Thyroid gland (tissue), 4 donors: ENCODE results near the gene MSMP.

Experiments used
- POLR2A ChIP-seq, 2 donors: fragments of 450-650 bp; IDR thresholded peaks; one replicate each; pipeline ENCODE4 v1.6.1; 2017; ENCODE audit warnings: antibody characterized with exemption in 2 of 2, mild to moderate bottlenecking in 2 of 2, moderate library complexity in 1 of 2
- TF ChIP-seq, protein P1 (sequence below), 6 experiments: fragments of 200-600 bp in 3 of 6; fragments of 450-650 bp in 3 of 6; sonication (generic) in 3 of 6; IDR thresholded peaks; one replicate each; pipeline ENCODE4 v1.5.1; 2016 to 2019; ENCODE audit warnings: antibody characterized with exemption in 6 of 6, mild to moderate bottlenecking in 2 of 6, inconsistent platforms in 1 of 6, moderate library complexity in 1 of 6

DNA sequence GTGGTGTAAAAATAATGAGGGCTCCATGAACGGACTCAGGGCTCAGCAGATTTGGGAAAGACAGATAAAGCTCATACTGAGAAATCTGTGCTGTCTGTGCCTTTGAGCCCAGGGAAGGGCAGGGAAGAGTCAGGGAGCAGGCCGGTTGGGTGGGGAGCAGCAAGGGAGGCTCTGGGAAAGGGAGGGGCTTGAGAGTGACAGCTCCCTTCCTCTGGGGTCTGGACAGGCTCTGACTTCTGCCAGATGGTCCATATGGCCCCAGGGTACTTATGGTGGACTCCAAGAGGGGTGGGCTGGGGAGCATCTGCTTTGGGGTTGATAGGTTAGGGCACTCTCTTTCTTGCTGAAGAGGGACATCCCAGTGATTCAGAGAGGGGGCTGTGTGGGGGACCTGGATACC lies 39.4 kb upstream of the MSMP start:
- TF ChIP-seq POLR2A (IDR thresholded peaks at IDR 0.05), result no peak
- TF ChIP-seq, protein P1, sequence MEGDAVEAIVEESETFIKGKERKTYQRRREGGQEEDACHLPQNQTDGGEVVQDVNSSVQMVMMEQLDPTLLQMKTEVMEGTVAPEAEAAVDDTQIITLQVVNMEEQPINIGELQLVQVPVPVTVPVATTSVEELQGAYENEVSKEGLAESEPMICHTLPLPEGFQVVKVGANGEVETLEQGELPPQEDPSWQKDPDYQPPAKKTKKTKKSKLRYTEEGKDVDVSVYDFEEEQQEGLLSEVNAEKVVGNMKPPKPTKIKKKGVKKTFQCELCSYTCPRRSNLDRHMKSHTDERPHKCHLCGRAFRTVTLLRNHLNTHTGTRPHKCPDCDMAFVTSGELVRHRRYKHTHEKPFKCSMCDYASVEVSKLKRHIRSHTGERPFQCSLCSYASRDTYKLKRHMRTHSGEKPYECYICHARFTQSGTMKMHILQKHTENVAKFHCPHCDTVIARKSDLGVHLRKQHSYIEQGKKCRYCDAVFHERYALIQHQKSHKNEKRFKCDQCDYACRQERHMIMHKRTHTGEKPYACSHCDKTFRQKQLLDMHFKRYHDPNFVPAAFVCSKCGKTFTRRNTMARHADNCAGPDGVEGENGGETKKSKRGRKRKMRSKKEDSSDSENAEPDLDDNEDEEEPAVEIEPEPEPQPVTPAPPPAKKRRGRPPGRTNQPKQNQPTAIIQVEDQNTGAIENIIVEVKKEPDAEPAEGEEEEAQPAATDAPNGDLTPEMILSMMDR (IDR thresholded peaks at IDR 0.05), result no peak
